ENCODE results near the gene ASXL1.

DNA sequence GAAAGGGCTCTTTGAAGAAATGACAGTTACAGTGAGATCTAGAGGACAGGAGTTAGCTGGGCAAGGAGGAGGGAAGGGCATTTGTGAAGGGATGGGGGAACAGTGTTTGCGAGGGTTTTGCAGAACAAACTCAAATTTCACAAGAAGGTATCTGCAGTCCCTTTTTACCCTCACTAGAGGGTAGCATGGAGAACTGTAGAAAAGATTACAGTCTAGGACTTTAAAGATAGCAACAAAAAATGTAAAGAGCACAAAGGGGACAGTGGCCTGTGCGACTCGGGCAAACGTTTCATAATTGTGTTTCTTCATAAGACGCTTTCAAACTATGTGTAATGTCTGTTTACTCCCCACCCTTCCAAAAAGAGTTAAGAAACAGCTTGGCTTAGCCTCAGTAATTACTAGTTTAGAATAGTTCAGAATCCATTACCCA, 21.2 kb upstream of the ASXL1 start:
- TF ChIP-seq EZH2 (IDR thresholded peaks at IDR 0.05) (no peak), POLR2AphosphoS5 (IDR thresholded peaks at IDR 0.05; ENCODE audit: borderline replicate concordance, low read depth, low read length) (no peak)
